Germinal center (tissue), 1 donor: ENCODE results near the gene DAAM1.

ENCODE experiments used
- DNase-seq: peaks from one replicate; pipeline ENCODE4 v3.0.0; 2012; ENCODE audit warnings: mixed read lengths, low spot score

The DAAM1 gene

DNA sequence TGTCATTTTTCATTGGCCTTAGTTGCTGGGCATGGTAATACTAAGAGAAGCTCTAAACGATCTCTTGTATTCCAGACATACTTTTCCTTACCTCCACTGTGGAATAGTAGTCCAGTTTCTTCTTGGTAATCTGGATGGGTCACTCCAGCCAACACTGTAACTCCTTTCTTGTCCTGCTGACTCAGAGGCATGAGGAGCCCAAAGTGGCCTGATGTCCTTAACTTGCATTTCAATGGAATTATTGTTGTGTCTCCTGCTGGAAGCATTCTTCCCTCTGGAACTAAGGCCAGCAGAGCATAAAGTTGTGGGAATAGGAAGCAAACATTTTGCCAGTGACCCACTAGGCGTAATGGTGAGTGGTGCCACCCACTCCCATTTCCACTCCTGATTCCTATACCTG is 33.1 kb downstream of the DAAM1 start:
- DNase-seq: no peak

DNA sequence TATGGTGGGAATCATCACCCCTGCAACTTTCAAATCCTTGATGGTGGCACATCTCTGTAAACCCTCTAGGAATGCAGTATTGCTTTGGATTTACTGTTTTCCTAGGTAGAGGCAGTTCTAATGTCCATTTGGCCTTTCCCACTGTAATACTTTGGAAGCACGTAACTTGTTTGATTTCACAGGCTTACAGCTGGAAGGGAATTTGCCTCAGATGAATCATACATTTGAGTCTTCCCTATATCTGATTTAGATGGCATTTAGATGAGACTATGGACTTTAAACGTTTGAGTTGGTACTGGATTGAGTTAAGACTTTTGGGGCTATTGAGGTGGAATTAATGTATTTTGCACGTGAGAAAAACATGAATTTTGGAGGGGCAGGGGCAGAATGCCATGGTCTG is 35.9 kb downstream of the DAAM1 start:
- no peak for DNase-seq

DNA sequence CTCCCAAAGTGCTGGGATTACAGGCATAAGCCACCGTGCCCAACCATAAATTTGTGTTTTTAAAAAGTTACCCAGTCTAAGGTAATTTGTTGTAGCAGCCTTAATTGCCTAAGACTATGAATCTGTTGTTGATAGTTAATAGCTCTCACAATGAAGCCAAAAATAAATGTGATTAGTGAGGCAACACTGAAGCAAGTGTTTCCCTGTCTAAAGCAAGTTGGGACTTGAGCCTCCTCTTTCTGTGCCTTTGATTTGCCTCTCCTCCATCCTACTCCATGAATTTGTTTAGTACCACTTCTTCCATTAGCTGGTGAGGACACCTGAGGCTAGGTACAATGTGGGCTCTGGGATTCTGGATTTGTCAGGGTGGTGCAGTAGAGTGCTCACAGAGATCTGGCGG is 36.8 kb downstream of the DAAM1 start:
- no peak for DNase-seq

DNA sequence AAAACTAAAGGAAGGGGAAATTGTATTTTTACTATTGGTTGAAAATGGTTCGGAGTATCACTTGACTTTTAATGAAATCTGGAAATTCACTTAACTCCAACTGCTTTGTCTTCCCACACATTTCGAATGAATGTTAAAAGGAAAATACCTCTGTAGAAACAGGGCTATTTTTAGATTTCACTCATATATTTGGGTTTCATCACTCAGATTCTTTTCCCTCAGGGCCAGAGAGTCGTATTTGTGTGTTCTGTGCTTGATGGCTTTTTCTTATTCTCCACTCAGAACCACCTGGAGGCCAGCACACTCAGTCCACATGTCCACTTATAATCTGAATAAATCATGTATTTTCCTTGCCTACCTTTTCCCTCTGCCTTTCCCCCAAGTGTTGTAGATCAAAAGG is 40.0 kb downstream of the DAAM1 start:
- DNase-seq: no peak

DNA sequence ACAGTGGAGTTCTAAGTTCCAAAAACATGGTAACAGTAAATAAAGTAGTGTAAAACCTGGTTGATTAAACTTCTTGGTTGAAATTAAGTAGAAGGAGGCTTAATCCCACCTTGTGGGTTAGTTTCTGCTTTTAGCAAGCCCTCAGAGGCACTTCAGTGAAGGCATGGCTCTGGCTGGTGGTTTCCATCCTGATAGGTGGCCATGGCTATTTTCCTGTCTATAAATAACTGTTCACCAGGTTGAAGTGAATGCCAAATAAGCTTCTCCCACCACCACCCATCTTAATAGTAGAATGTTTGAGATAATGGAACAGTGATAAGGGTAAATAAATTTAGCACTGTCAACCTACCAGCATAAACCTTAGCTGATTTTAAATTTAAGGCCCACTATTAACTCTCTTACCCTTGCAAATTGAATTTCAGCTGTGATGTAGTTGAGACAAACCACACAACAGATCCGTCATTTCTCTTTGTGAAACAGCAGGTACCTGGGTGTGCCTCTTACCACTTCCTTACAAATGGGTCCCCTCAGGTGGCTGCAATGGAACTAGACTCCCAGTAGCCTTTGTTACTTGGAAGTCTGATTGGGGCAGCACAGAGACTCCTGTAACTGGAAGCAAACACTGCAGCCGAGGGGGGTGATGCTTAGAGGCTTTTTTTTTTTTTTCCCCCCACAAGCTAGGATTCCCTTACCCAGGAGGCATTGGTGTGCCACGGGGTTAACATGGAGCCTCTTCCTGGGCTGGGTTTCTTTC is 41.4 kb downstream of the DAAM1 start:
- DNase-seq: no peak

DNA sequence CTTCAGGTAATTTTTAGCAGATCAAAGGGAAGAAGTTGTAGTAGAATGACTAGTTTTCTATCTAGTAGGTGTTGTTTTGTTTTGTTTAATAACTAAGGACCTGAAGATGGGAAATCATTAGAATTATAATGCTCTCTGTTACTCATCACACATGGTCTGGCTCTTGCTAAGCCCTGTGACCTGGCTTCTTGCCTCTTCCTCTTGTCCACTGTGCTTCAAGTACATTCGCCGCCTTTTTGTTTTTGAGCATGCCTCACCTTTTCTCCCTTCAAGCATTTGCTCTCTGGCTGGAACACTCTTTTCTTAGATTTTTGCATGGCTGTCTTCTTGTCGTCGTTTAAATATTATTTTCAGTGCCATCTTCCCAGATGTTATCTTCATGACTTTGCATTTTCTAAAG is 47.7 kb downstream of the DAAM1 start:
- no peak for DNase-seq

DNA sequence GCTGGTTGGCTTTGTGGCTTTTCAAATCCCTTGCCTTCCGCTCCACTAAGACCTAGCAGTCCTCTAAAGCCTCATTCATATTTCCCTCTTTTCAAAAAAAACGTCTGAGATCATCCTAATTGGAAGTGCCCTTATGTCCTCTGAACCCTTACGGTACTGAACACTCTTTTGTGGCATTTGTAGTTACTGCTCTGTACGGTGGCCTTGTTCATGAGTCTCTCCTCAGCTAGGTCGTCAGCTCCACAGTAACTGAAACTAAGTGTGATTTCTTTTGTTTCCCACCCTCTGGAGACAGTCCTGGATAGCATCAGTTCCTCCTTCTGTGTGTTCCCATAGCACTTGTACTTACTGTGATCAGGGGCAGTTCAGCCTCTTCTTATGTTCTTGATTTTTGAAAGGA is 49.7 kb downstream of the DAAM1 start:
- no peak for DNase-seq

DNA sequence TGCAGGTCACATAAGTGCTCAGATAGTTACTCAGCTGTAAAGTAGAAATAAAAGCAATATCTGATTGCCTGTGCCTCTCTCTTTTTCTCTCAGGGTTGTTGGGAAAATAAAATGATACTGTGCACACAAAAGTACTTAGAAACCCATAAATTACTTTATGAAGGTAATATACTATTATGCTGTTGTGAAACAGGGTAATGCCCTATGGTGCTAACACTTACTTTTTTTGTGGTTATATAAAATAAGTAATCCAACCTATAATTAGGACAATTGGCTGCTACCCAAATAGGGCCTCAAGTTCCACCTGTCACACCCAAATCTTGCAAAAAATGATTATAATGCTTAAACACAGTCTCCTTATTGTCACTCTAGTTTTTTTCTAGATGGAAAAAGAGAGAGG is 50.6 kb downstream of the DAAM1 start:
- DNase-seq: no peak

DNA sequence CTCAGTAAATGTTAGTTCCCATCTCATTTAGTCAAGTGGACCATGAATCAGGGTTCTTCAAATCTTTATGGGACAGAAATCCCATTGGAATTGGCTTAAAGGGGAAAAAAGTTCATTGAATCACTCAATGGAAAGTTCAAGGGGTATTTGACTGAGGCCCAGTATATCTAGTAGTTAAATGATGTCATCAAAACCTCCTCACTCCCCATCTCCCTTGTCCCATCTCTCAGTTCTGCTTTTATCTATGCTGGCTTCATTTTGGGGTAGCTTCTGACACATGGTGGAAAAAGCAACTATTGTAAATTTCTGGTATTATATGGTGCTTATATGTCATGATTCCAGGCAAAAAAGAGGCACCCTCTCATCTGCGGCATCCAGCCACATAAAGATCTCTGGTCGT is 51.9 kb downstream of the DAAM1 start:
- no peak for DNase-seq

DNA sequence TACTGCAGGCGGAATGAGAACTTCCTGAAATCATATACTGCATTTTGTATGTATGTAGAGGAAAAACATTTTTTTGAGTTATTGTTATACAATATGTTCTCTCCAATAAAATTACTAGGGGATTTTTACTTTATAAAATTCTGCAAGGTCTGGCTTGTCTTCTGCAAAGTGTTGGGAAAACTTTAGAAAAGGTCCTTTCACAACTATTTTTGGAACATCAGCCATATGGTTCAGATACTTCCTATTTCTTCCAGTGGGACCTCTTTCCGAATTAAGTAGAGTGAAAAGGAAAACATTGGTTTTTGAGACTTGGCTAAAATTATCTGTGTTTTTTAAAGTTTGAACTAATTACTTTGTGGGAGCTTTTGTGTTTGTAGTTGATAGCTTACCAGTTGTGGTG is 52.7 kb downstream of the DAAM1 start:
- no peak for DNase-seq

DNA sequence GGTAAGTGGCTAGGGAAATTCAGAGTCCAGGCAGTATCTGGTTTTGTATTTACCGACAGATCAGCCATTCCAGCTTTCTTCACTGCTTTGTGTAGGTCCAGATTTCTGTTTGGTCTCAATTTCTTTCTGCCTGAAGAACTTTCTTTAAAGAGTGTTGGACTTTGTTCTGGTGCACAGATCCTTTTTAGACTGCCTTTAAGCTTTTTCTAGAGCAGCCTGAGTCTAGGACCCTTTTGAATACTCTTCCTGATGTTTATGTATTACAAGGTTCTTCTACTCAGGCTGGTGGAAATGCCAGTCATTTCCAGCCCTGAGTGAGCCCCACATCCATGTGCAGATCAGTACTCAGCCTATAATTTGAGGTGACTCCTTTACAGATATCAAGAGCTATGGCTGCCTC is 54.7 kb downstream of the DAAM1 start:
- no peak for DNase-seq

DNA sequence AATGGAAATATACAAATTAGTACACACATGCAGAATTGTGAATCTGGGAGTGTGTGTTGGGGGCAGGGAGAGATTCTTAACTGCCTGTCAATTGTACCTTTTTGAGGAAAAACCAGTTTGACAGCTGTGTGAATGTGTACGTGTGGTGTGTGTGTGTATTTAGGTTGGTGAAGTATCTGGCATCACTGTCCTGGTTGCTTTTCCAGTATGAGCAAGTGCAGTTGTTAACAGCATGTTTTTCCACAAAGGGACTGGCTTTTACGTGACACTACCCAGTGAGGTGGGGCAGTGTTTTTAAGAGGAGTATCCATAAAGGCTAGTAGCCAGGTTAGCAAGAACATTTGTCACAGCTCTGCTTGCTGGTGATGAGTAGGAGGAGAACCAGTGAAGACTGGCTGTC is 56.1 kb downstream of the DAAM1 start:
- DNase-seq: no peak

DNA sequence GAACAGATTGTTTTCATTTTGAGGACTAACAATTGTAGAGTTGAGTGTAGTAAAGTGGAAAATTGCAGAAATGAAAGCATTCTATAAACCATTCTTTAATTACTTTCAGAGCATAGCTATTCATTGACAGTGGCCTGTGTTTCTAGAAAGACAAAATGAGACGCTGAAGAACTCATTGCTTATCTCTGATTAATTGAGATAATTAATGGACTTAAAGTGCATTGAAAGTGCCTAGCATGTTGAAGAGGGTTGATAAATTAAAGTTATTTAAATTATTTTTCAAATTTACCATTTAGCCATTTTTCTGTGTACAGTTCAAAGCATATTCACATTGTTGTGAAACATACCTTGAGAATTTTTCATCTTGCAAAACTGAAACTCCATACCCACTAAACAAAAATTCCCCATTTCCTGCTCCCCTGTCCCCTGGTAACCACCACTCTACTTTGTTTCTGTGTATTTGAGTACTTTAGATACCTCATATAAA is 57.4 kb downstream of the DAAM1 start:
- peak; percentile 17 for DNase-seq

DNA sequence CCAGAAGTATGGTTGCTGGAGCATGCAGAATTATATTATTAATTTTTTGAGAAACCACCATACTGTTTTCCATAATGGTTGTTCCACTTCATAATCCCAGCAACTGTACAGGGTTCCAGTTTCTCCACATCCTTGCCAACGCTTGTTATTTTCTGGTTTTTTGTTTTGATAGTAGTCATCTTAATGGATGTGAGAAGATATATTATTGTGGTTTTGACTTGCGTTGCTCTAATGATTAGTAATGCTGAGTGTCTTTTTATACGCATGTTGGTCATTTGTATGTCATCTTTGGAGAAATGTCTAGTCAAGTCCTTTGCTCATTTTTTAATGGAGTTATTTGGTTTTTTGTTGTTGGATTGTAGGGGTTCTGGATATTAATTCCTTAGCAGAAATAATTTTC is 58.1 kb downstream of the DAAM1 start:
- DNase-seq: no peak

DNA sequence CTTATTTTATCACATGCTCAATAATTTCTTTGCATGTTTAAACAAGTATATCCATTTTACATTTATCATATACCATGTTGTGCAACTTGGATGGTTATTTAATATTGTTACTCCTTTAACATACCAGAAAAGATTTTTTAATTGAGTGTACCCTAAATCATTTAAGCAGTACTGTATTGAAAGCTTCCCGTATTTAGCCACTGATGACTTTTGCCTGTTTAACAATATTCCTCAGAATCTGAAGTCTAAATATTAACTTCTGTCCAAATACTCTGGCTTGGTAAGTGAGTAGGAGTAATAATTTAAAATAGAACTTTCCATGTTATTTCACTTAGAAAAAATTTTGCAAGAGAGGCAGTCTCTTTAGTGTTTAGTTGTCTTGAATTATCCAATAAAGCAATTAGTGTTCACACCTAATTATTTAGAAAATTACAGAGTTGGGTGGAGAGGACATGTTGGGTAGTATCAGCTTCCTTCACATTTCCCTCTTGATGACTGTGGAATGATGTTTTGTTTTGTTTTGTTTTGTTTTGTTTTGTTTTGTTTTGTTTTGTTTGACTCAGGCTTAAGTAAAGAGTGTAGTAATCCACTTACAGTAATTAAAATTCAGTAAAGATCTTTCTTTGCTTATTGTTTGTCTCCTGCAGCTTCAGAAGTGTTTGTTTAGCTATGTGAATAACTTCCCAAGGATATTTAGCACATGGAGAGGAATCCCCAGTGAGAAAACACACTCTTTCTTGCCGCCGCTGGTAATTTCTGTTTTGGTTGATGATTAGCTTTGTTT is 59.5 kb downstream of the DAAM1 start:
- no peak for DNase-seq

DNA sequence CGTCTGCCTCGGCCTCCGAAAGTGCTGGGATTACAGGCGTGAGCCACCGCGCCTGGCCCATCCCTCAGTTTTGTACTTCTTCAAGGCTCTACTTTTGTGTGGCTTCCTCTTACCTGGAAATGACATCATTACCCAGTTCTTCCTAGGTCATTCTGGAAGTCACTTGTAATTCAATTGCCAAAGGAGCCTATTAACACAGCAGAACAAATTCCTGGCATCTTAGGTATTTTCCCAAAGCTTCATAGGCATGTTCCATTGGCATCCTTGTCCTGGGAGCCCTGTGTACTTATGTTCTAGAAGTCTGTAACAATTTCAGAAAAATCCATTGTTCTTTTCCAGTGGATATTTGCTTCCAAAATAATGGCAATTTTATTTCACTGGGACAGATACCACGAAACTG is 60.6 kb downstream of the DAAM1 start:
- no peak for DNase-seq

DNA sequence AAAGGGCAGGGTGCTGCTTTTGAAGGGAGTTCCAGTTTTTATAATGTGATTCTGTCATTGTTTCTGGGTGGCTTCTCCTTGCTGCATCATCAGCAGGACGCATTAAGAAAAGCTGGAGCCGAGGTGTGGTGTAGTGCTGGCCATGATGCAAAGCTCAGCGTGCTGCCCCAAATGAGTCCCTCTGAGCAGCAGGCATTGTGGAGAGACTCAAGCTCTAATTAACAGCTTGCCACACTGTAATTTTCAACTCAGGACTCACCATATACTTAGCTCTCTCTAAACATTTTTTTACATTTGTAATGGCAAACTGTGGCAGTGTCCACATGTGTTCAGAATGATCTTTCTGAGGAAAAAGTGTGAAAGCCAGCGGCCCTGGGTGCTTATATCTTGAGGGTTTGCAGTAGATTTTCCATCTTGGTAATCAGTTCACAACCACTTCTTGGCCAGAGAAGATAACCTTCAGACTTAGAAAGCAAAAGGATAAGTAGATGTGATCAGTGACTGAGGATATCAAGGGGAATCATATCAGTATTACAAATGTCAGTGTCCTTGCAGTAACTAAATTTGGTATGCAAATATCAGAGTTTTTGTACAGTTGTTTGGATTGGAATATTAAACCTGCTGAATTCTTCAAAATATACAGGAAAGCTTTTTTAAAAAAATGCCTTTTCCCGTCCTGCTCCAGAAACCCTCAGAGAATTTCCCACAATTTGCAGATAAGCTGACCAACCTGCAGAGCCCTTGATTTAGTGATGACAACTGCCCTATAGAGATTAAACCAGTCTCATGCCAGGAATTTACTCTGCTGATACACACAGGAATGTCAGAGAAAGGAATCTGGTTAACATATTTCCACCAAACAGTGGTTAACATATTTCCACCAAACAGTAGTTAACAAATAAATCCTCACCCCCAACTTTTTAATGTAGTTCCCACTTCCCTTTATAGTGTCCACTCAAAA is 63.6 kb downstream of the DAAM1 start:
- no peak for DNase-seq

DNA sequence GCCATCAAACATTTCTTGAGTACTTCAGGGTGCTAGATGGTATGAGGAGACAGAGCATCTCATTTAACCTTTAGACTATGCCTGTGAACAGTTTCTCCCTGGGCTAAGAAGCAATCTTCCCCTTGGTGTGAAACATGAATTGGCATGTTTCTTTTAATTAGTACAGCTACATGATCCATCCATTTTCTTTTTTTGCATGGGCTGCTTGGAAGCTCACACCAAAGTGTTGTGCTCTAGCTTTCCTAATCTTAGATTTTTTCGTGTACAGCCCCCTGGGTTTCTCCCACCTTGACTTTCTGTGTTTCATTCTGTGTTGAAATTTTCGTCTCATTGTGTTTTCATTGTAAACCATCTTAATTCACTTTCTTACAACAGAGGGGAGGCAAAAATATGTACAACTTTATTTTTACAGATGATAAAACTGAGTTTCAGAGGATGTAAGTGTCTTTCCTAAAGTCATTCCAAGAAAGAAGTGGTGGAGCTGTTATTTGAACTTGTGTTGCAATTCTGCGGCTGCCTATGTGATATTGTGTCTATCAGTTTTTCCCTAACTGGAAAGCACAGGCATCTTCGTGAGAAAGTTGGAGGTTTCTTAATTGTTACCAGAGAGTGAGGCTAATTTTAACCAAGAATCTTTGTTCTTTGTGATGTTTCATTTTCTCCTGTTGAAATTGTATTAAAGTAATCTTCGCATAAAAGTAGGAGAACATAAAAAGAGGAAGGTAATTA is 64.5 kb downstream of the DAAM1 start:
- no peak for DNase-seq

DNA sequence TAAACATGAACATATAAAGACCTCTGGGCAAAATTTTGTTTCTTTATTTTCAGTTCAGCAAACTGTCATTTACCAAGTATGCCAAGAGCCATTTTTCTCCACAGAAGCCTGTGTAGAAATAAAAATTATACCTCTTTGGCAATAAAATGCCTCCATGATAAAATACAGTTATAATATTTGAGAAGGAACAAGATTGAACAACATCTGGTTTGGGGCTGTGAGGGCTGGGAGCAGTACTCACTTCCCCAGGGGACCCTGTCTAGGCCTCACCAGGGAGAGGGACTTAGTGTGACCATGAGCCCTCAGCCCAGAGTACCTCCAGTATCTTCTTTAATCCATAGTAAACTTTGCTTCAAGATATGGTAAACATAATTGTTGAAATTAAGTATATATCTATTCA is 65.1 kb downstream of the DAAM1 start:
- no peak for DNase-seq

DNA sequence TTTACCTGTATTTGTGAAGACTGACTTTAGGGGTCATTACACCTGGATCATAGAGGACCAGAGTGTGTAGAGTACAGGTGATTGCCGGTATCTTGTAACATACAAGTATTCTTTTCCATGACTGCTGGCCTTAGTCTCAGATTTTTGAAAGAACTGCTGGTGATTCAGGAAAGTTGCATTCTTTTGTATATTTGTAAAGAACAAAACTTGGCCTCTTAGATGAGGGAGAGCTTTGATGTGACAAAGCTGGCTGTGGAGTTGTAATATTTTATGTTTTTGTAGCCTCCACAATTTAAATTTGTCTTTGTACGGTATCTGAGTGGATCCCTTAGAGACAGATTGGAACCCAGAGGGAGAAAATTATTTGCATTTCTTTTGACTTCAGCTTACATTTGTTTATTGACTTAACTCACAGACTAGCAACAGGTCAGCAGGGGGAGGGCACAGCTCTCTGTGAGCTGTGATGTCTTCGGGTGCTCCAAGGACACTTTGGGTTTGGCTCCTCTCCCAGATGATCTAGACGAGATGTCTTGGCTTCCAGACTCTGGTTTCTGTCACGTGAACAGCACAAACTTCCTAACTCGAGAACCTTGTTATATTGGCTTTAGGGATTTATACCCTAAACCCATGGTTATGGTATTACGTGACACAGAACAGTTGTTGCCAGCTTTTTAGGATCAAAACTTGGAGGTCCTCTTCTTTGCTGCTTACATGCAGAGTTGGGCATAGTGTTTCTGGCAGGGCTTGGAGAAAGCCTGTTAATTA is 65.9 kb downstream of the DAAM1 start:
- DNase-seq: no peak
